GM11168 (cell line): ENCODE data around the gene PPP2R2B.

ENCODE experiments used
- in situ Hi-C: fragments of 300-500 bp; cut with MboI; formaldehyde crosslinking; loops from one replicate; pipeline ENCODE4 v1.12.0; 2022; ENCODE audit warnings: low sequenced_read_pairs; ENCODE audit not compliant: unreplicated experiment

PPP2R2B gene

DNA sequence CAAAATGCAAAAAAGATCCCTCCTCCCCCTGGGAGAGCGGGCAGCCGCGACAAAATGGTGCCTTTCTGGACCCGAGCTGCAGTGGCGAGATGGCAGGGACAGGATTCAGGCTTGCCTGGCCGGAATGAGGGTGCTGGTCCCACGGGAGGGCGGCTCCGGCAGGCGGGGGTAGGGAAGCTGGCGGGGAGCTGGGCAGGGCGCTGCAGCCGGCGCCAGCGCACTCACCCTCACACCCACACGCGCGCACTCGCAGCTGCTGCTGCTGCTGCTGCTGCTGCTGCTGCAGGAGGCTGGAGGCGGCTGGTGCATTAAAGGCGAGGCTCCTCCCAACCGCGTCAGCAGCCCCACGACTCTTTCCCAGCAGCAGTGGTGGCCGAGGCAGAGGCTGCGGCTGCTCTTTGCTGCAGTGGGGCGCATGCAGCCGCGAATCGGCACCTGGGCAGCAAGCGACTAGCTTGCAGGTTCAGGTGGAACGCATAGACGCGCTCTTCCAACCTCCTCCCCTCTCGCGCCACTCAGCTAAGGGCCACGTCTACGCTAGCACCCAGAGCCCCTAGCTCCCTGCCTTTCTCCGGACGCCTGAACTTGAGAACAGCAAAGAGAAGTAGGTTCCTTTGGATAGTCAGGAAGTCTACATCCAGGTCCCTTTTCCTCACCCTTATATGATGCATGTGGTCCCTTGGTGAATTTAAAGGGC is at the start of gene PPP2R2B:
TSS of gene PPP2R2B (minus strand) at position 282 of the 697 bp plus-strand sequence.
- in situ Hi-C loops = no loop called here

- in situ Hi-C loops = no loop called here
Observed at GRCh38 chr5:146924132-146924531, 45.6 kb upstream of the PPP2R2B start.

DNA sequence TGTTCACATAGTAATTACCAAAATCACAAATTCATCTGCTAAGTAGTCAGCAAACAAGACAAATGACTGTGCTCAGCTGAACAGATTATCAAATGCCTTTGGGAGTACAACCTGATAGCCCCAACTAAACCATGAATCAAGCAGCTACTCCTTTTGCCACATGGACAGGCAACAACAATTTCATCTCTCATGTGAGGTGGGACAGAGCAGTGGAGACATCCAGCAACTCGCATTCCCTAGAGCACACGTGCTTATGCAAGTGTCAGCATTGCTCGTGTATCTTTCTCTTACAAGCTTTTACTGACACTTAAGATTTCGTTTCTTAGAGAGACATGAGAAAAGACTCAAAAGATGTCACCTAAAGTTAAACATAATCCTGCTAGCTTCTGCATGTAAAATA is 42.7 kb upstream of the PPP2R2B start:
- in situ Hi-C loops = no loop called here

DNA sequence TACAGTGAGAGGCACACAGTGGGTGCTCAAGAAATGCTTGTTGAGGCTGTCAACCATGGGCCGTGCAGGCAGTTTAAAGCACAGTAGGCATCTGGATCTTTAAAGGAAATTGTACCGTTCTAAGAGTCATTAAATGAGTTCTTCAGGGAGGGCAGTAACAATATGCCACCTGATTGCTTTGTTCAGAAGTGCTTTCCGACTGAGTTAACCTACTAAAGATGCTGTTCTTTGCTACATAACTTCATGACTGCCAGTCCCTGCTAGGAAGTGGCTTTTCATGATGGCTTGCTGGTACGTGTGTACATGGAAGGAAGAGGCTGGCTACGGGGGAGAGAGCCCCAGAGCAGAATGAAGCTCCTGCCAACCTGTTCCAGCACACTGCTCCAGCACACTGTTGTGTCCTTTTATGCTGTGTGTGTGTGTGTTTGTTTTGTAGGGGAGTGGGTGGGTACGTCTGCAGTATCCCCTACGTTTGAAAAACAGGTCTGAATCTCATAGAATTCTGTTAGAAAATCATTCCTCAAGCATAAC is 41.9 kb upstream of the PPP2R2B start:
- in situ Hi-C loops = no loop called here

GRCh38 chr5:146919304-146919703 is 40.7 kb upstream of the PPP2R2B start:
- in situ Hi-C loops = no loop called here

GRCh38 chr5:146917931-146918330 is 39.4 kb upstream of the PPP2R2B start:
- in situ Hi-C loops = no loop called here

- in situ Hi-C loops = no loop called here
Observed at GRCh38 chr5:146912874-146913273, 34.3 kb upstream of the PPP2R2B start.

GRCh38 chr5:146910239-146910638 is 31.7 kb upstream of the PPP2R2B start:
- in situ Hi-C loops = no loop called here

DNA sequence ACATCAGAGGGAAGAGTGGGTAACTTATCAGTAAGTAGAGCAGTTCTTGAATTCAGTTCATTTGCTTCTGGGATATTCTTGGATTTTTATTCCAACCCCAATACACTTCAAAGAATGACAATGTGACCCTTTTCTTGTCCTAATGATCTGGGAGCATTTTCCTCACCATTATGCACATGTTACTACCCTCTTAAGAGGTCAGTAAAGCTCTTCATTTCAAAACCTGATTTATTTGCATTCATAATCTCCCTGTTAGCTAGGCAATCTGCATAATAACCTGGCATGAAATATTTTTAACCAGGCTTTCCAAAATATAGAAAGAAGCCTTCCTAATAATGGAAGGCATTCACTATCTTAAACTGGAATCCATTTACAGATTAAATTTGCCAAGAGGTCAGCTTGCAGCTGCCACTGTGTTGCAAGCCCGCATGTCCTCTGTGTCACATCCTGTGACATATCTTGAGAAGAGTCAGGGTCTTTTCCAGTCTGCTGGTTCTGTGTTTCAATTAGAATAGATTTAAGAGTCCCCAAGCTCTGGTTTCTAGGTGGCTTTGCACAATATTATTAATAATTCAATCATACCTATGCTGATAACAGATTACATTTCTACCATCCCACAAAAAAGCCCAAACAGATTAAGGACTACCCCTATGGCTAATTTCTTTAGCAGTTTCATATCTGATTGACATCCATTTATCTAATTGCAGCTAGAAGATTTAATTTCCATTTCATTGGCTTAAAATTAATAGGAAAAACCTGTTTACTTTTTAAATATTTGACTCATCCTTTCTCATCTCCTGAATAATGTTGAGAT is 30.9 kb upstream of the PPP2R2B start:
- in situ Hi-C loops = no loop called here

GRCh38 chr5:146906803-146907202 is 28.2 kb upstream of the PPP2R2B start:
- in situ Hi-C loops = no loop called here

GRCh38 chr5:146904890-146905289 is 26.3 kb upstream of the PPP2R2B start:
- in situ Hi-C loops = no loop called here

DNA sequence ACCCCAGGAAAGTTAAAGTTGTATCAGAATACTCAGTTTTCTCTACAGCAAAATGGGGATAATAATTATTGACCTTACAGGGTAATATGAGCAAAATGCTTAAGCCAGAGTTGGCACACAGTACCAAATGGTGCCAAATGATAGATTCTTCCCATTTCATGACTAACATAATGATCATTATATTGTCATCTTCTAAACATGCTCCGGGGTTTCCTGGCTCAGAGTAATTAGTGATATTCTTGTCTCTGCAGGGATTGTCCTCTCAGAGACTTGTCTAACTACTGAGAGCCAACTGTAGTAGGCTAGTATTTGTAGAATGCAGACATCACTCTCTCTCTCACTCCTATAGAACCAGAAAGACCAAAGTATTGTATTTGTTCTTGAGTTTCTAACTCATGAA is 25.2 kb upstream of the PPP2R2B start:
- in situ Hi-C loops = no loop called here

DNA sequence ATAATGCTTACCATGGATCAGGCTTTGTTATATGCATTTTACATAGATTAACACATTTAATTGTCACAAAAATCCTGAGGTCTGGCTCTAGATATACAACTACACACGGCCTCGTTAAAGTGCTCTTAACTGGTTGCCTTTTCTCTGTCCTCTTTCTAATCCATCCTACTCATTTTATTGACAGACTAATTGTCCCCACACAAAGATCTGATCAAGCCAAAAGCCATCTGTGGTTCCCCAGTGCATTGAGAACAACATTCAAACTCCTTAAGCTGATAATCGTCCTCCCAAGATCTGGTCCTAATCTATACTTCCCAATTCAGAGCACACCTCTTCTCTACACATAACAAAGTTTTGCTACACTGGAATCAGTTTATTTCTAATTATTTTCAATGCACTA is 23.9 kb upstream of the PPP2R2B start:
- in situ Hi-C loops = no loop called here

DNA sequence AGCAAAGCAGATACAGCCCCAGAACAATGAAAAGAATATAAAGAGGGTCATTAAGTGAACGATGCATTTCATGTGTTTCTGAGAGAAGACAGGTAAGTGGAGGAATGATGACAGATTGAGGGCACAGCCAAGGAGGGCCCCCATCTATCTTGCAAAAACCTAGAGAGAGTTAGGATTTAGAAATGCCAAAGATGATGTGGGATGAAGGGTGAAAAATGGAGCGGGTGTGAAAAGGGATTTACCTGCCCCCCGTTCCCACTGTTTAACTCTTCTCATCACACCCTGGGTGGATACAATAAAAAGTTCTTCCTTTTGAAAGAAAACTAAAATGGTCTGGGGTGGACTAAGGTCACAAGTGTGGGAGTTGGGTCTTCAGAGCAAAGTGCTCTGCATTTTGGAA is 18.5 kb upstream of the PPP2R2B start:
- in situ Hi-C loops = no loop called here

- in situ Hi-C loops = no loop called here
Observed at GRCh38 chr5:146894753-146895521, 16.4 kb upstream of the PPP2R2B start.

DNA sequence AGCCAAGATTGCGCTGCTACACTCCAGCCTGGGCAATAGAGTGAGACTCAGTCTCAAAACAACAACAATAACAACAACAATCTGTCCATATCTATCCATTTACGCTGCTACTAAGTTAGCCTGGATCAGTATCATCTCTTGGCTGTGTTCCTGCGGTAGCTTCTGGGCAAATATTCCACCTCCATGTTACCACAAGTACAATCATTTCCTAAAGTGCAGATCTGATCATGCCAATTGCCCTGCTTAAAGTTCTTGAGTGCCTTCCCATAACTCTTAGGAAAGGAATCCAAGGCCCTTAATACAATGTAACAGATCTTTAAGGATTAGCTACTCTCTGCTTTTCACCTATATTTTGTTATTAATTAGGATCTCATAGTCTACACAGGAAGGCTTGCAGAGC is 15.4 kb upstream of the PPP2R2B start:
- in situ Hi-C loops = no loop called here

- in situ Hi-C loops = no loop called here
Observed at GRCh38 chr5:146892231-146892630, 13.7 kb upstream of the PPP2R2B start.

DNA sequence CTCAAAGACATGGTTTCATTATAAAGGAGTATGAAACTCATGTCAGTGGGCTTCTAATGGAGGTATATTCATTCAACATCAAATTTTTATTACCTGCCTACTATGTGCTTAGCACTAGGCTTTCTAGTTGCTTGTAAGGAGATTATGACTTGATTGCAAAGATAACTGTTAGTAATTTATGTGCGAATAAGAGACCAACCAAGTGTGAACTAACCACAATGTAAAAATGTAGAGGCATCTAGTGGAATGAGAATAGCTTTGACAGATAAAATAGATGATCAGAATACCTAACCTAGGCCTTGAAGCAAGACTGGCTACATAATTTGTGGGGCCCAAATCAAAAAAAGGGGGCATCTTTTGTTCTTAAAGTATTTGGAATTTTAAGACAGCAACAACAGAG is 13.0 kb upstream of the PPP2R2B start:
- in situ Hi-C loops = no loop called here

DNA sequence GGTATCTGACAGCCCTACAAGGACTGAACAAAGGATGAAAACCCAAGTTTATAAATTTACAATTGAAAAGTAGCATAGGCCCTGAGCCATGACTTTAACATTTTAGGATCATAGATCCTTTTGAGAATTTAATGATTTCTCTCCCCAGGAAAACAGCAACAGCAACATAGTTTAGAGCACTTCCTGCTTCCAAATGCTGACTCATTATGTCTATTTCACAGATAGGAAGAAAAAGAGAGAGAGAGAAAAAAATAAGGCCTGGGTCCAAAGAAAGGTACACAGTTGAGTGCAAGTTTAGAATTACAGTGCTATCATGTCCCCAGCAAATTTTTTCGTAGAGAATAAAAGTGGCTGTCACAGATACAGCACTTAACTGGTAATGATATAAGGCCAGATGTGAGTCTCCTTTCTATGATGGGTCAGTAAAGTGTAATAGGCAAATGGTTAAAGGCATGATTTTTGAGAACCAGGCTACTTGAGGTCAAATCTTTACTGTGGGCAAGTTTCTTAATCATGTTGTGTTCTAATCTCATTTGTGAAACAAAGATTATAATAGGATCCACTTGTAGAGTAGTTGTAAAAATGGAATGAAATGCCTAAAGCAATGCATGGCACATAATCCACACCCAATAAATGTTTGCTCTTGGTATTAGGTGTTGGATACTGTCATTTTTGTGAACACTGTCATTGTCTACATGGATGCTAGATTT is 12.3 kb upstream of the PPP2R2B start:
- in situ Hi-C loops = no loop called here

GRCh38 chr5:146890066-146890465 is 11.5 kb upstream of the PPP2R2B start:
- in situ Hi-C loops = no loop called here
